K562 (cell line): ENCODE data around the gene ENG. TPM values are rescaled to one million over a fixed set of nuclear protein-coding genes. Genes with fewer than 3 reads are reported as not detected.
A peak's percentile ranks its signal among the peaks of the same experiment; 100 is the strongest.

Source experiments
- AFF4 ChIP-seq: sonication (generic); formaldehyde crosslinking; IDR thresholded peaks from 2 replicates; pipeline ENCODE4 v1.8.0; 2023; ENCODE audit warnings: mild to moderate bottlenecking, missing genetic modification reagents
- CHD1 ChIP-seq: fragments of 200-600 bp; sonication (generic); IDR thresholded peaks from one replicate; pipeline ENCODE4 v1.6.1; 2012; ENCODE audit warnings: mild to moderate bottlenecking, moderate library complexity, low read length, inconsistent platforms
- HMBOX1 ChIP-seq: sonication (generic); IDR thresholded peaks from 2 replicates; pipeline ENCODE4 v1.6.1; 2016
- JUNB ChIP-seq: fragments of 450-650 bp; formaldehyde crosslinking; conservative IDR thresholded peaks from 2 replicates; pipeline ENCODE4 v1.4.0; 2020; ENCODE audit warnings: mild to moderate bottlenecking
- JUND ChIP-seq, 2 experiments: IDR thresholded peaks; 2 replicates in 1 of 2; 3 replicates in 1 of 2; pipeline ENCODE4 v1.6.1; 2011; ENCODE audit warnings: borderline replicate concordance in 2 of 2, low read depth in 2 of 2, low read length in 2 of 2, improper control_type of control experiment in 1 of 2, missing biosample characterization in 1 of 2, missing genetic modification characterization in 1 of 2, missing genetic modification reagents in 1 of 2
- KHSRP ChIP-seq: fragments of 450-650 bp; IDR thresholded peaks from 2 replicates; pipeline ENCODE4 v1.6.1; 2017
- NR1H2 ChIP-seq: sonication (generic); formaldehyde crosslinking; IDR thresholded peaks from 2 replicates; pipeline ENCODE4 v1.4.0; 2020; ENCODE audit warnings: mild to moderate bottlenecking, missing genetic modification reagents
- PHF20 ChIP-seq: fragments of 450-650 bp; IDR thresholded peaks from 2 replicates; pipeline ENCODE4 v1.6.1; 2018; ENCODE audit not compliant: partially characterized antibody
- SAFB ChIP-seq: fragments of 200-400 bp; formaldehyde crosslinking; IDR thresholded peaks from 2 replicates; pipeline ENCODE4 v1.6.1; 2017; ENCODE audit warnings: low read depth, low read length, borderline replicate concordance
- SLC30A9 ChIP-seq: fragments of 250-450 bp; sonication (Bioruptor Pico); IDR thresholded peaks from 2 replicates; pipeline ENCODE4 v1.8.0; 2022; ENCODE audit warnings: mild to moderate bottlenecking, moderate library complexity
- SMARCE1 ChIP-seq: fragments of 450-650 bp; IDR thresholded peaks from 2 replicates; pipeline ENCODE4 v1.7.1; 2016; ENCODE audit warnings: mild to moderate bottlenecking
- ZNF232 ChIP-seq: sonication (generic); formaldehyde crosslinking; IDR thresholded peaks from 2 replicates; pipeline ENCODE4 v1.8.0; 2022; ENCODE audit warnings: mild to moderate bottlenecking, missing genetic modification reagents
- ZNF445 ChIP-seq: fragments of 250-450 bp; sonication (Bioruptor Pico); IDR thresholded peaks from 2 replicates; pipeline ENCODE4 v1.4.0; 2020; ENCODE audit warnings: low read depth, mild to moderate bottlenecking, moderate library complexity
- ZNF609 ChIP-seq: sonication (generic); formaldehyde crosslinking; IDR thresholded peaks from 2 replicates; pipeline ENCODE4 v1.8.1; 2023; ENCODE audit warnings: missing genetic modification reagents, mild to moderate bottlenecking, borderline replicate concordance
- ZZZ3 ChIP-seq: fragments of 450-650 bp; IDR thresholded peaks from 2 replicates; pipeline ENCODE4 v1.6.1; 2016; ENCODE audit warnings: antibody characterized with exemption, mild to moderate bottlenecking, moderate library complexity
- polyA plus RNA-seq, 8 experiments: library from polyadenylated mRNA; depleted of rRNA in 4 of 8; stranded (reverse) in 5 of 8; unstranded in 3 of 8; fragments of >200 nt; fragmentation: Nextera tagmentation in 2 of 8; fragmentation: Illumina TruSeq in 1 of 8; extraction: Ambion mirVana in 2 of 8; extraction: Trizol in 1 of 8; gene quantifications; 2 replicates each; pipeline versions ENCODE4 v1.2.1 to v1.2.3, GENCODE V29; 2011 to 2014; ENCODE audit warnings: inconsistent platforms in 1 of 8, missing spikeins in 1 of 8
- total RNA-seq, 7 experiments: library from RNA; depleted of rRNA in 6 of 7; stranded (reverse); fragments of >200 nt in 6 of 7; fragmentation: Illumina TruSeq in 2 of 7; extraction: Trizol in 2 of 7; gene quantifications; 2 replicates each; pipeline versions ENCODE4 v1.2.1 to v1.2.3, GENCODE V29; 2011 to 2021; ENCODE audit warnings: low replicate concordance in 1 of 7
- TF ChIP-seq, protein P1 (sequence below), 2 experiments: fragments of 450-650 bp; IDR thresholded peaks; 2 replicates each; pipeline ENCODE4 v1.6.1; 2016

ENG gene
- total and polyA plus RNA-seq, 9 of the 15 experiments (the other 6 are each of a cell fraction or from before 2014, with no cell fraction given): 0.04 to 0.40 (median 0.14) TPM; not detected in 1

DNA sequence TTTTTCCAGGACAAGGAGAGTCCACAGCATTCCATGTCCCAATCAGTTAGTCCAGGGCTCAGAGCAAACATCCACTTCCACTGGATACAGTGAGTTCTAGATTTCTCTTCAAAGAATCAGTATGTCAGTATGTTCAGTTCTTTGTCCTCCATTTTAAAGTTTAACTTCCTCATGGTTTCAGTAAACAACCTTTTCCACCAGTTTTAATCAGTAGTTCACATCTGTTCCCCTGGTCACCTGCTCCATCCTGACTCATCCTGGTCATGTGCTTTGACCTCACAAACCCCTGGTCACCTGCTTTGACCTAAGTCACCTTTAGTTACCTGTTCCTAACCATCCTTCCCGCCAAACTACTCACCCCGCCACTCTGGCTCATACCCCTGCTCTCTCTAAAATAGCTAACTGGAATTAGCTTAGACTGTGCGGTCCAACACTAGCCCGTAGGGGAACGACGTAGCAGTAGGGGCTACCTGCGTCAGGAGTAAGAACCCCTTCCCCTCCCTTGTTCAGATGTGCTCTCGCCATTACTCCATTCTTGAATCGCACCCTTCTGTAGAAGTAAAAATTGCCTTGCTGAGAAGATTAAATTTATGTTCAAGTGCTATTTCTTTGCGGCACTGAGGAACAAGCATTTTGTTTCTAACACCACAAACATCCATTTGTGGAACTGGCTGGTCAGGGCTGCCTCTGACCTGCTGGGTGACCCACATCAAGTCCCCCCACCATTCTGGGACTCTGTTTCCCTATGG is 5.5 kb downstream of the ENG start (continued):
- TF ChIP-seq JUND (IDR thresholded peaks at IDR 0.05; ENCODE audit: borderline replicate concordance, low read depth, low read length) (peak; percentile 32; the same call in 1 of the 2 replicates), JUND (tag; IDR thresholded peaks at IDR 0.05; ENCODE audit: borderline replicate concordance, low read depth, low read length) (peak; percentile 52; the same call in 1 of the 3 replicates), SMARCE1 (peak; percentile 43; the same call in 1 of the 2 replicates), SAFB (no peak), AFF4 (CRISPR knock-in tag) (no peak), KHSRP (no peak), ZNF232 (CRISPR knock-in tag) (no peak), SLC30A9 (CRISPR knock-in tag) (no peak), JUNB (CRISPR knock-in tag) (no peak), CHD1 (no peak), NR1H2 (CRISPR knock-in tag) (no peak), ZNF445 (CRISPR knock-in tag) (no peak), ZZZ3 (no peak), ZNF609 (CRISPR knock-in tag) (no peak), PHF20 (no peak), HMBOX1 (0 out of 2 replicates have a peak, but pooled peaks have one; percentile 25)
- TF ChIP-seq, protein P1, sequence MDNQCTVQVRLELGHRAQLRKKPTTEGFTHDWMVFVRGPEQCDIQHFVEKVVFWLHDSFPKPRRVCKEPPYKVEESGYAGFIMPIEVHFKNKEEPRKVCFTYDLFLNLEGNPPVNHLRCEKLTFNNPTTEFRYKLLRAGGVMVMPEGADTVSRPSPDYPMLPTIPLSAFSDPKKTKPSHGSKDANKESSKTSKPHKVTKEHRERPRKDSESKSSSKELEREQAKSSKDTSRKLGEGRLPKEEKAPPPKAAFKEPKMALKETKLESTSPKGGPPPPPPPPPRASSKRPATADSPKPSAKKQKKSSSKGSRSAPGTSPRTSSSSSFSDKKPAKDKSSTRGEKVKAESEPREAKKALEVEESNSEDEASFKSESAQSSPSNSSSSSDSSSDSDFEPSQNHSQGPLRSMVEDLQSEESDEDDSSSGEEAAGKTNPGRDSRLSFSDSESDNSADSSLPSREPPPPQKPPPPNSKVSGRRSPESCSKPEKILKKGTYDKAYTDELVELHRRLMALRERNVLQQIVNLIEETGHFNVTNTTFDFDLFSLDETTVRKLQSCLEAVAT (IDR thresholded peaks at IDR 0.05): peak in 1 of 2 experiments; percentile 29; a peak in 1 of 4 replicates
